Activated CD8-positive, alpha-beta memory T cell treated with anti-CD3 and anti-CD28 coated beads, Interleukin-2, amount 50 U/mL, for 24 hours (primary cell): ENCODE data around the gene RGS9BP.
"Not testable (repeated sequence)": the region's sequence is repeated elsewhere in the genome, so short reads cannot be mapped to it uniquely, and the experiment has no call there.

Experiments used
- DNase-seq: peaks from one replicate; pipeline ENCODE4 v3.0.0-alpha.2; 2020; ENCODE audit errors: extremely low read depth

The RGS9BP gene

GRCh38 chr19:32675720-32676185 lies at the start of gene RGS9BP:
Gene RGS9BP (plus strand): TSS chr19:32675848. CDS start chr19:32676264, 416 bp downstream.
- no peak for DNase-seq

GRCh38 chr19:32626969-32627368 lies 48.7 kb upstream of the RGS9BP start:
- DNase-seq: no peak

- no peak for DNase-seq
Observed at GRCh38 chr19:32627714-32628270, 47.9 kb upstream of the RGS9BP start.

- no peak for DNase-seq
Observed at GRCh38 chr19:32630338-32630737, 45.3 kb upstream of the RGS9BP start.

- no peak for DNase-seq
Observed at GRCh38 chr19:32631381-32631780, 44.3 kb upstream of the RGS9BP start.

GRCh38 chr19:32637480-32637879 lies 38.2 kb upstream of the RGS9BP start:
- no peak for DNase-seq

GRCh38 chr19:32638625-32639024 lies 37.0 kb upstream of the RGS9BP start:
- no peak for DNase-seq

- DNase-seq: peak; percentile 17
Observed at GRCh38 chr19:32642771-32643170, 32.9 kb upstream of the RGS9BP start.

GRCh38 chr19:32646556-32646955 lies 29.1 kb upstream of the RGS9BP start:
- DNase-seq: no peak

GRCh38 chr19:32647361-32647760 lies 28.3 kb upstream of the RGS9BP start:
- no peak for DNase-seq

GRCh38 chr19:32649751-32650150 lies 25.9 kb upstream of the RGS9BP start:
- no peak for DNase-seq

- DNase-seq: no peak
Observed at GRCh38 chr19:32650671-32651070, 25.0 kb upstream of the RGS9BP start.

GRCh38 chr19:32651729-32652140 lies 23.9 kb upstream of the RGS9BP start:
- no peak for DNase-seq

- not testable (repeated sequence) for DNase-seq
Observed at GRCh38 chr19:32652331-32652730, 23.3 kb upstream of the RGS9BP start.

GRCh38 chr19:32652894-32653598 lies 22.6 kb upstream of the RGS9BP start:
- DNase-seq: no peak

- no peak for DNase-seq
Observed at GRCh38 chr19:32653599-32653915, 22.1 kb upstream of the RGS9BP start.

GRCh38 chr19:32656379-32656778 lies 19.3 kb upstream of the RGS9BP start:
- DNase-seq: not testable (repeated sequence)

- no peak for DNase-seq
Observed at GRCh38 chr19:32658075-32658474, 17.6 kb upstream of the RGS9BP start.

GRCh38 chr19:32658527-32658926 lies 17.1 kb upstream of the RGS9BP start:
- no peak for DNase-seq

- no peak for DNase-seq
Observed at GRCh38 chr19:32661318-32661717, 14.3 kb upstream of the RGS9BP start.

GRCh38 chr19:32662186-32662585 lies 13.5 kb upstream of the RGS9BP start:
- DNase-seq: no peak

- no peak for DNase-seq
Observed at GRCh38 chr19:32666084-32666483, 9.6 kb upstream of the RGS9BP start.

- DNase-seq: no peak
Observed at GRCh38 chr19:32669310-32669709, 6.3 kb upstream of the RGS9BP start.
